Erythroblast (primary cell): Measurements from ENCODE around the gene MGLL.

Experiments used
- DNase-seq, 2 experiments: peaks; one replicate each; lab custom pipeline; 2025; lab: John Stamatoyannopoulos, UW
- GATA1 ChIP-seq: IDR thresholded peaks from 2 replicates; pipeline ENCODE4 v1.6.1; 2011; ENCODE audit warnings: low read depth, mild to moderate bottlenecking, control low read depth, low read length, moderate library complexity
- POLR2A ChIP-seq: IDR thresholded peaks from 2 replicates; pipeline ENCODE4 v1.6.1; 2011; ENCODE audit warnings: mild to moderate bottlenecking, low read length

Gene MGLL

GRCh38 chr3:127731546-127732289, 90.6 kb downstream of the MGLL start:
- TF ChIP-seq POLR2A (no peak), GATA1 (no peak)

GRCh38 chr3:127730666-127731295, 91.5 kb downstream of the MGLL start:
- no peak for DNase-seq
- TF ChIP-seq GATA1, result no peak
- no peak for TF ChIP-seq POLR2A

More at GRCh38 chr3:127731546-127732289, 90.6 kb downstream of the MGLL start:
- DNase-seq, result no peak

GRCh38 chr3:127730171-127730570, 92.1 kb downstream of the MGLL start:
- TF ChIP-seq GATA1, result no peak
- no peak for TF ChIP-seq POLR2A
- no peak for DNase-seq

DNA sequence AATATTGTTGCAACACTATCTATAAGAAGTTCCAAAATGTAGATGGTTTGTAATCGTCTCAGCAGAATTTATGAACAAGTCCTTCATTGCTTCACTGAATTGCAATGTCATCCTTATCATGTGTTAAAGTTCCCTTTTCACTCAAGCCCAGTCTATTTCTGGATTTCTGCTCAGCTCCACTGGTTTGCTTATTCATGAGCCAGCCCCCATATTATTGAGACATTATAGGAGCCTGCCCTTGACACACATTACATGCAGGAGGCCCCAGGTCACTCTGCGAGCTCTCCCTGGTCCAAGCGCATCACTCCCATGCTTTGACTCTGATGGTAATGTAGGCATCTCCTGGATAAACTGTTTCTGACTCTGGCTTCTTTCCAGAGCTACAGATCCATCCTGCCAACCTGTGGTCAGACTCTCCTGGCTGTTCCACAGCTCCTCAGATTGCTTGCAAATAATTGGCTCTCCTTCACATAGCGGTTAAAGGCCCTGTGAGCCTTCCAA, 92.7 kb downstream of the MGLL start:
- DNase-seq, result peak in 1 of 2 experiments; percentile 33
- TF ChIP-seq GATA1 (no peak), POLR2A (no peak)

DNA sequence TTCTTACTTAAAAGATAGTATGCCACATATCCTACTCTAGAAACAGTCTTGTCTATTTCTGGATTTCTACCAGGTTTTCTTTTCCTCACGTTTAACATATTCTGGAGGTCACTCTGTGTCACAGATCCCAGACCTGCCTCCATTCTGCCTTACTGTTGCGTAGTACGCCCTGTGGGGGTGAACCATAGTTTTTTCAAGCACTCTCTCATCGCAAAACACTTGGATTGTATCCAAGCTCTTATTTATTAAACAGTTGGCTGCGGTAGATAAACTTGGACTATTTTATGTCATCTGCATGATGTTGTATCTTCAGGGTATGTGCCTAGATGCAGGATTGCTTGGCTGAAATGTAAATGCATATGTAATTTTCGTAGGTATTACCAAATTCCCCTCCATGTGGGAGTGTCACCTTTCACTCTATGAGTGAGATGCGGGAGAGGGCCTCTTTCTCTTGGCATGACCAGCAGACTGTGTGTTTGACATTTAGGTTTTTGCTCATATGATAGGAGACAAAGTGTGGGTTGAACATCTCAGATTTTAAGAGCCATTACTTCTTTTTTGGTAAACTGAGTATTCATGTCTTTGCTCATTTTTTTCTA, 93.8 kb downstream of the MGLL start:
- peak; percentile 34 to 39 for DNase-seq
- TF ChIP-seq POLR2A (no peak), GATA1 (no peak)

GRCh38 chr3:127726894-127727293, 95.4 kb downstream of the MGLL start:
- no peak for DNase-seq
- TF ChIP-seq POLR2A (no peak), GATA1 (no peak)

- TF ChIP-seq POLR2A (no peak), GATA1 (no peak)
- DNase-seq, result no peak
These were observed 99.2 kb downstream of the MGLL start for GRCh38 chr3:127723011-127723567.

DNA sequence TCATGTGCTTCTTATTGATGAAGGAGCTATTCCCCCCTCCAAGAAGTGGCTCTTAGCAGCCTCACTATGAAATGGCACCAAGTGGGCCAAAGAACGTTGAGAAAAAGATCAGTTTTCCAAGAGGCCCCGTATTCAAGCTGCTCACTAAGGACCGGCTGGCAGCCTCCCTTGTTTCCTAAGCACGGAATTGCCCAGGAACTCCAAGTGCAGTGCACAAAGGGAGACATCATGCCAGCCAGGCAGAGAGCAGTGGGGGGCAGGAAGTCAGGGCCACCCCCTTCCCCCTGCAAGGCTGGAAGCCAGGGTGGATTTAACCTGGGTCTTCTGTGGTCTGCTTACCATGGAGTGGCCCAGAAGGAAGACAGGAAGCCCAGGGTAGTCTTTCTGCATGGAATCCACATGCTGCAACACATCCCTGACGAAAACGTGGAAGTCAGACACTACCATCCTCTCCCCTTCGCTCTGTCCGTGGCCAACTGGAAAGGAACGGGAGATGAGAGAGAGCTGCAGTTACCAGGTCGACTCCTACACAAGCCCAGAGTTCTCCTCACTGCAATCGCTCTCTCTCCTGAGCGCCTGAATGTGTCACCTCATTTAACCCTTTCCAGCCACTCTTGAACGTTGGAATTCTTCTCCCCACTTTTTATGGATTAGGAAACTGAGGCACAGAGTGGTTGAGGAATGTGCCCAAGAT, 100.1 kb downstream of the MGLL start:
- no peak for DNase-seq
- no peak for TF ChIP-seq POLR2A
- no peak for TF ChIP-seq GATA1

GRCh38 chr3:127720985-127721935, 101.1 kb downstream of the MGLL start:
- no peak for DNase-seq
- TF ChIP-seq GATA1 (no peak), POLR2A (no peak)

DNA sequence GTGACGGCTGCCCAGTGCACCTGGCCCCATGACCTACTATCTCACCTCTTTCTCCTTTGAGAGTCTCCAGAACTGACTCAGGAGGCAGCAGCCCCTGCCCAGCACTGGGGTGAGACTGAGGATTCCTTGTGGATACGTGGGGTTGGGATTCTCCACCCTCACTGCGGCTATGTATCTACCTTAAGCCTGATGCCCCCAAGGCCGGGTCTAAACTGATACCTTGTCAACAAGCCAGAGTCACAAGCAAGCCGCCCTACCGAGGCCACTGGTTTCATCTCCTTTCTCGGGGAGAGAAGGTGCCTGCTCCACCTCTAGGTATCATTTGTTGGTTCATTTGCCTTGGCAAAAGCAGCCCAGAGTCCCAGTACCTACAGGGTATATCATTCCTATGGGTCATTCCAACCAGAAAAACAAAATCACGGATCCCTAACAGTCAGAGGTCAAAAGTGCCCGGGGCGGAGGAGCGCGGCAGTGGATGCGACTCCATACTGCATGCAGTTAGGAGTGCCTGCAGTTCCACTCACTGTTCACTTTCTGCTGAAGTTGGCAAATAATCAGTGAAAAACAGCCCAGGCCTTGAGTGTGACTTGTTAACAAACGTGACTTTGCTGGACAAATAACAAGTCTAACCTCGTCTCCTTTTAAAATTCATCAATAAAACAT, 102.0 kb downstream of the MGLL start:
- TF ChIP-seq GATA1 (no peak), POLR2A (no peak)
- no peak for DNase-seq

- TF ChIP-seq GATA1 (no peak), POLR2A (no peak)
- no peak for DNase-seq
These were observed 102.9 kb downstream of the MGLL start for GRCh38 chr3:127719369-127719768.

GRCh38 chr3:127718916-127719290, 103.4 kb downstream of the MGLL start:
- DNase-seq, result no peak
- TF ChIP-seq GATA1 (no peak), POLR2A (no peak)
